SJSA1 (cell line): Measurements from ENCODE around the gene PROC. TPM values are rescaled to one million over a fixed set of nuclear protein-coding genes. Genes with fewer than 3 reads are reported as not detected.

Source experiments
- DNase-seq, 2 experiments: peaks; one replicate each; pipeline ENCODE4 v3.0.0-alpha.2; 2015 to 2020; ENCODE audit warnings: low spot score in 2 of 2, low read depth in 1 of 2
- H3K27ac ChIP-seq: fragments of 250-450 bp; sonication (Bioruptor Pico); 2 replicates; pipeline ENCODE4 v1.5.1; 2020; ENCODE audit warnings: mild to moderate bottlenecking, moderate library complexity
- H3K27me3 ChIP-seq: fragments of 250-450 bp; sonication (Bioruptor Pico); replicated peaks from 2 replicates; pipeline ENCODE4 v1.5.1; 2020; ENCODE audit warnings: mild to moderate bottlenecking, moderate library complexity
- H3K36me3 ChIP-seq: fragments of 250-450 bp; sonication (Bioruptor Pico); 2 replicates; pipeline ENCODE4 v1.5.1; 2020; ENCODE audit warnings: mild to moderate bottlenecking
- H3K4me1 ChIP-seq: fragments of 250-450 bp; sonication (Bioruptor Pico); replicated peaks from 2 replicates; pipeline ENCODE4 v1.6.1; 2021; ENCODE audit warnings: mild to moderate bottlenecking
- H3K4me3 ChIP-seq: fragments of 250-450 bp; sonication (Bioruptor Pico); 2 replicates; pipeline ENCODE4 v1.5.1; 2020; ENCODE audit warnings: mild to moderate bottlenecking
- H3K9me3 ChIP-seq: fragments of 250-450 bp; sonication (Bioruptor Pico); replicated peaks from 2 replicates; pipeline ENCODE4 v1.5.1; 2020; ENCODE audit warnings: mild to moderate bottlenecking
- total RNA-seq: library from RNA; depleted of rRNA; stranded (reverse); fragments of >200 nt; shearing (Covaris generic); gene quantifications from 2 replicates; pipeline ENCODE4 v1.2.3, GENCODE V29; 2014

Gene PROC
- total RNA-seq, 1 experiment from 2014 or later: 0.63 TPM

GRCh38 chr2:127455566-127456493 lies 37.6 kb downstream of the PROC start:
- H3K27ac ChIP-seq: no peak overlapping the region
- H3K4me1 ChIP-seq: peaks cover 22% of the 10 kb centered on the region
- no peak for DNase-seq
- H3K4me3 ChIP-seq: no peak overlapping the region
- H3K27me3 ChIP-seq: no peaks in the 10 kb centered on the region
- no peaks in the 10 kb centered on the region for H3K9me3 ChIP-seq
- H3K36me3 ChIP-seq: no peaks in the 10 kb centered on the region

DNA sequence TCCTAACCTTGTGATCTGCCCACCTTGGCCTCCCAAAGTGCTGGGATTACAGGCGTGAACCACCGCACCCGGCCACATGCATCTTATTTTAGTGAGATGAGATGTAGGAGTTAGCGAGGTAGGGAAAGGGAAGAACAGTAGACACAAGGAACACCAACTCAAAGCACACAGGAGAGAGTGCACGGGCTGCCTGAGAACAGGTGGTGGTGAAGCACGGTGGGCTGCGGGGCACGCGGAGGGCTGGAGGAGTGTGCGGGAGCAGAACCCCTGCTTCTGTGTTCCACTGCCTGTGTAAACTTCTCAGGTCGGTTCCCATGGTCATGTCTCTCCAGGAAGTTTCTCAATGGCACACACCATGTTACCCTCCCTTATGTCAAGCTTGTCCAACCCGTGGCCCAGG lies 38.7 kb downstream of the PROC start:
- no peak overlapping the region for H3K4me3 ChIP-seq
- H3K27me3 ChIP-seq: no peaks in the 10 kb centered on the region
- no peak overlapping the region for H3K27ac ChIP-seq
- no peaks in the 10 kb centered on the region for H3K36me3 ChIP-seq
- H3K4me1 ChIP-seq: peaks cover 17% of the 10 kb centered on the region
- H3K9me3 ChIP-seq: no peaks in the 10 kb centered on the region
- no peak for DNase-seq

DNA sequence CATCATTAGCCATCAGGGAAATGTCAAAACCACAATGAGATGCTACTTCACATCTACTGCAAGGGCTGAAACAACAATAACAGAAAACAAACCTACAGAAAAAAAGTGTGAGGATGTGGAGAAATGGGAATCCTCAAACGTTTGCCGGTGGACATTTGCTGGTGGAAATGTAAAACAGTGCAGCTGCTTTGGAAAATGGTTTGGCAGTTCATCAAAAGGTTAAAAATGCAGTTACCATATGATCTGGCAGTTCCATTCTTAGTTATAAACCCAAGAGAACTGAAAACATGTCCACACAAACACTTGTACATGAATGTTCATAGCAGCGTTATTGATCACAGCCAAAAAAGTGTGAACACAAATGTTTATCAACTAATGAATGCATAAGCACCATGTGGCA lies 44.2 kb downstream of the PROC start:
- H3K36me3 ChIP-seq: no peaks in the 10 kb centered on the region
- no peak overlapping the region for H3K4me3 ChIP-seq
- H3K27me3 ChIP-seq: no peaks in the 10 kb centered on the region
- DNase-seq: peak in 1 of 2 experiments; percentile 12
- peak overlapping the region; percentile 88 for H3K27ac ChIP-seq
- H3K9me3 ChIP-seq: no peaks in the 10 kb centered on the region
- peaks cover 31% of the 10 kb centered on the region for H3K4me1 ChIP-seq

DNA sequence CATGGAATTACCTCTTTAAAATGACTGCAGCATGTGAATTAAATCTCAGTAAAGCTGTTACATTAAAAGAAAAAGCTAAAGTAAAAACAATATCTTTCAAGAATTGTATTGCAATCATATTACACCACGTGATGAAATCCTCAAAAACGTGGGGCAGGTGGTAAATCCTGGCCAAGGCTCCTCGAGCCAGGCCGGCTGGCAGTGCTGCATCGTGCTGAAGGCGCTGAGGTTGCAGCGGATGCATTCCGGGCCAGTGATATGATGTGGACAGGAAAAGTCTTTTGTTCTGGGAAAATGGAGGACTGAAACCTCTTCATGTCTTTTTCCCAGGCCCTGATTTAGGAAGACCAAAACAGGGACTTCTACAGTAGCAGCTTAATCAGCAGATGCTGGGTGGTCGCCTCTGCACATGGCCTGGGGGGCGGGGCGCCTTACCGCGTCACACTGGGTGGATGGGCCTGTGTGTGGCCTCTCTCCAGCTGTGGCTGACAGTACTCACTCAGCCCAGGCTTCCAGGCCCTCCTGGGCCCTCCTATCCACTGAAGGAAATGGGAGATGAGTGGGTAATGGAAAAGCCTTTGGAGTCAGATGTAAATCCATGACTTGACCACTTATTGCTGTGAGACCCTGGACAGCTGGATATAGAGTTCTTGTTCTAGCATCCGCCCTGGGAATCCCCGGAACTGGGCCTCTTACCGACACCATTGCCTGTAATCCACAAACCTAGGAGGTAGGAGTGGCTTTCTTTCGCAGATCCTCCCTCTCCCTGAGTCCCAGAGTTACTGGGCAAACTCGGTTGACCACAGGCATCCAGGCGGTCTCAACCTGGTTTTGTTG lies 45.1 kb downstream of the PROC start:
- H3K27ac ChIP-seq: peak overlapping the region; percentile 88
- H3K4me3 ChIP-seq: no peak overlapping the region
- no peaks in the 10 kb centered on the region for H3K27me3 ChIP-seq
- peaks cover 31% of the 10 kb centered on the region for H3K4me1 ChIP-seq
- no peaks in the 10 kb centered on the region for H3K9me3 ChIP-seq
- H3K36me3 ChIP-seq: no peaks in the 10 kb centered on the region
- peak; percentile 98 to 99 for DNase-seq

GRCh38 chr2:127464470-127465257 lies 46.4 kb downstream of the PROC start:
- Histone ChIP-seq H3K4me3 (no peak overlapping the region), H3K4me1 (peaks cover 31% of the 10 kb centered on the region), H3K36me3 (no peaks in the 10 kb centered on the region), H3K27me3 (no peaks in the 10 kb centered on the region), H3K9me3 (no peaks in the 10 kb centered on the region), H3K27ac (peak overlapping the region; percentile 88; the same call in 1 of the 2 replicates)
- no peak for DNase-seq

GRCh38 chr2:127465258-127465657 lies 47.0 kb downstream of the PROC start:
- Histone ChIP-seq H3K4me1 (peaks cover 31% of the 10 kb centered on the region), H3K9me3 (no peaks in the 10 kb centered on the region), H3K4me3 (no peak overlapping the region), H3K36me3 (no peaks in the 10 kb centered on the region), H3K27ac (no peak overlapping the region), H3K27me3 (no peaks in the 10 kb centered on the region)
- no peak for DNase-seq

DNA sequence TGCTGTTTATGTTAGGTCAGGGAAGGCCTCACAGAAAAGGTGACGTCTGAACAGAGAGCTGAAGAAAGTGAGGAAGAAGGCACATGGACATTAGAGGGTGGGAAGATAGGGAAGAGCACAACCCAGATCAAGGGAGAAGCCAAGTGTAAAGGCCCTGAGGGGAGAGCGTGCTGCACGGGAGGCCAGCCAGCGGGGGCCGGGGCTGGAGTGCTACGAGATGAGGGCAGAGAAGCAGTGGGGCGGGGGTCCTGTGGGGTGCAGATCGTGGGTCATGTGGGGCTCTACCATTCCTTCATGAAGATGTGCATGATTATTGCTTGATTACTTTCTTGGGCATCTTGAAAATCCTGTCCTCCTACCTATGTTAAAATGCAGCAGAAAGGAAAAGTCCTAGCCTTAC lies 50.8 kb downstream of the PROC start:
- Histone ChIP-seq H3K4me3 (no peak overlapping the region), H3K4me1 (peaks cover 11% of the 10 kb centered on the region), H3K36me3 (no peaks in the 10 kb centered on the region), H3K9me3 (no peaks in the 10 kb centered on the region), H3K27me3 (no peaks in the 10 kb centered on the region), H3K27ac (no peak overlapping the region)
- no peak for DNase-seq

GRCh38 chr2:127469974-127470373 lies 51.7 kb downstream of the PROC start:
- Histone ChIP-seq H3K27ac (no peak overlapping the region), H3K9me3 (no peaks in the 10 kb centered on the region), H3K36me3 (no peaks in the 10 kb centered on the region), H3K4me1 (peaks cover 2% of the 10 kb centered on the region), H3K4me3 (no peak overlapping the region), H3K27me3 (no peaks in the 10 kb centered on the region)
- no peak for DNase-seq

- Histone ChIP-seq H3K4me1 (no peaks in the 10 kb centered on the region), H3K27me3 (no peaks in the 10 kb centered on the region), H3K4me3 (no peak overlapping the region), H3K36me3 (no peaks in the 10 kb centered on the region), H3K27ac (no peak overlapping the region), H3K9me3 (no peaks in the 10 kb centered on the region)
- DNase-seq: no peak
Observed at GRCh38 chr2:127471286-127471988, 53.2 kb downstream of the PROC start.

DNA sequence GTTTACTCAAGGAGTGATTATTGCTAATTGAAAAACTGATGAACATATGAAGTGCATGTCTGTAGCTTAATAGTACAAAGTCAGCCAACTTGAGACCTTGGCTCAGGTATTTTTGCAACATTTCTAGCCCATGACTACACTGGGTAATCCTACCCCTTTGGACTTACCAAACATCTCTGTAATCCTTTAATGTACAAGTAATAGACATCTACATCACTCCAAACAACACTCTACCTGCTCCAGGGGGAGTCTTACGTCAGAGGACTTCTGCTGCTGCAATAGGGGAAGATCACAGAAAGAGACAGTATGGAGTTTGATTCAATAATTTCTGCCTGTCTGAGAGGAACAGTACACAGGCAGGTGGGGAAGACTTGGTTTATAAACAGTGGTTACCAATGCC lies 54.0 kb downstream of the PROC start:
- Histone ChIP-seq H3K27ac (no peak overlapping the region), H3K4me3 (no peak overlapping the region), H3K36me3 (no peaks in the 10 kb centered on the region), H3K4me1 (no peaks in the 10 kb centered on the region), H3K9me3 (no peaks in the 10 kb centered on the region), H3K27me3 (no peaks in the 10 kb centered on the region)
- no peak for DNase-seq

GRCh38 chr2:127475788-127476187 lies 57.6 kb downstream of the PROC start:
- no peaks in the 10 kb centered on the region for H3K27me3 ChIP-seq
- no peaks in the 10 kb centered on the region for H3K9me3 ChIP-seq
- H3K27ac ChIP-seq: no peak overlapping the region
- H3K36me3 ChIP-seq: peaks cover 13% of the 10 kb centered on the region
- H3K4me1 ChIP-seq: no peaks in the 10 kb centered on the region
- no peak overlapping the region for H3K4me3 ChIP-seq
- no peak for DNase-seq
